HG02610 (cell line): Measurements from ENCODE around the gene RBM14.

Experiments used
- ATAC-seq: cut with Tn5 transposase; IDR thresholded peaks from one replicate; pipeline ENCODE4 v1.9.1; 2021; ENCODE audit warnings: mild to moderate bottlenecking, moderate library complexity; ENCODE audit not compliant: unreplicated experiment

The RBM14 gene

GRCh38 chr11:66676282-66676919, 60.0 kb downstream of the RBM14 start:
- ATAC-seq: no peak
